SK-N-SH treated with all-trans-retinoic acid at 6 μM for 48 hours (cell line): ENCODE data around the gene MRPL12.

ENCODE experiments used
- ATAC-seq: fragments of 200-7000 bp; cut with Tn5 transposase; 3 replicates; pipeline ENCODE4 v1.9.1; 2020; ENCODE audit warnings: mild to moderate bottlenecking, moderate library complexity
- ARNTL ChIP-seq: fragments of 450-650 bp; formaldehyde crosslinking; IDR thresholded peaks from 2 replicates; pipeline ENCODE4 v1.5.0; 2020; ENCODE audit warnings: low read depth, mild to moderate bottlenecking, moderate library complexity, borderline replicate concordance
- BACH2 ChIP-seq: fragments of 250-450 bp; sonication (Bioruptor Pico); IDR thresholded peaks from 2 replicates; pipeline ENCODE4 v1.9.0; 2021; ENCODE audit warnings: mild to moderate bottlenecking, borderline replicate concordance
- CREB5 ChIP-seq: fragments of 250-450 bp; sonication (Bioruptor Pico); IDR thresholded peaks from 2 replicates; pipeline ENCODE4 v1.5.1; 2020; ENCODE audit warnings: low read depth, mild to moderate bottlenecking, moderate library complexity
- CSDC2 ChIP-seq: fragments of 250-450 bp; sonication (Bioruptor Pico); IDR thresholded peaks from 2 replicates; pipeline ENCODE4 v1.5.0; 2020; ENCODE audit warnings: mild to moderate bottlenecking, moderate library complexity
- ESRRG ChIP-seq: fragments of 250-450 bp; sonication (Bioruptor Pico); IDR thresholded peaks from 2 replicates; pipeline ENCODE4 v1.6.1; 2021; ENCODE audit warnings: mild to moderate bottlenecking
- GLIS3 ChIP-seq: fragments of 250-450 bp; sonication (Bioruptor Pico); IDR thresholded peaks from 2 replicates; pipeline ENCODE4 v1.5.0; 2020; ENCODE audit warnings: mild to moderate bottlenecking, moderate library complexity
- OSR1 ChIP-seq: fragments of 250-450 bp; sonication (Bioruptor Pico); IDR thresholded peaks from 2 replicates; pipeline ENCODE4 v1.8.0; 2022; ENCODE audit warnings: moderate library complexity, mild to moderate bottlenecking, inconsistent platforms
- POU6F1 ChIP-seq: fragments of 250-450 bp; sonication (Bioruptor Pico); IDR thresholded peaks from 2 replicates; pipeline ENCODE4 v1.8.0; 2021; ENCODE audit warnings: low read depth, mild to moderate bottlenecking, moderate library complexity, borderline replicate concordance
- PPARA ChIP-seq: fragments of 250-450 bp; sonication (Bioruptor Pico); IDR thresholded peaks from 2 replicates; pipeline ENCODE4 v1.5.0; 2020; ENCODE audit warnings: mild to moderate bottlenecking, borderline replicate concordance
- RARB ChIP-seq: fragments of 250-450 bp; sonication (Bioruptor Pico); IDR thresholded peaks from 2 replicates; pipeline ENCODE4 v1.8.0; 2021; ENCODE audit warnings: mild to moderate bottlenecking, moderate library complexity
- SNAI2 ChIP-seq: fragments of 250-450 bp; sonication (Bioruptor Pico); IDR thresholded peaks from 2 replicates; pipeline ENCODE4 v1.5.0; 2020; ENCODE audit warnings: mild to moderate bottlenecking, moderate library complexity
- TCF4 ChIP-seq: fragments of 250-450 bp; sonication (Bioruptor Pico); IDR thresholded peaks from 2 replicates; pipeline ENCODE4 v1.8.0; 2021; ENCODE audit warnings: mild to moderate bottlenecking, moderate library complexity, borderline replicate concordance
- TOX ChIP-seq: fragments of 250-450 bp; sonication (Bioruptor Pico); IDR thresholded peaks from 2 replicates; pipeline ENCODE4 v1.8.0; 2021; ENCODE audit warnings: mild to moderate bottlenecking, moderate library complexity, borderline replicate concordance
- ZC3H10 ChIP-seq: fragments of 250-450 bp; sonication (Bioruptor Pico); IDR thresholded peaks from 2 replicates; pipeline ENCODE4 v1.5.1; 2021; ENCODE audit warnings: mild to moderate bottlenecking, moderate library complexity
- ZNF70 ChIP-seq: fragments of 450-650 bp; formaldehyde crosslinking; IDR thresholded peaks from 2 replicates; pipeline ENCODE4 v1.5.0; 2020; ENCODE audit warnings: mild to moderate bottlenecking, moderate library complexity
- TF ChIP-seq, protein P1 (sequence below): fragments of 250-450 bp; sonication (Bioruptor Pico); IDR thresholded peaks from 2 replicates; pipeline ENCODE4 v1.5.0; 2020; ENCODE audit warnings: mild to moderate bottlenecking, moderate library complexity
- TF ChIP-seq, protein P2 (sequence below): fragments of 250-450 bp; sonication (Bioruptor Pico); IDR thresholded peaks from 2 replicates; pipeline ENCODE4 v1.5.1; 2021; ENCODE audit warnings: mild to moderate bottlenecking, moderate library complexity

Gene MRPL12

DNA sequence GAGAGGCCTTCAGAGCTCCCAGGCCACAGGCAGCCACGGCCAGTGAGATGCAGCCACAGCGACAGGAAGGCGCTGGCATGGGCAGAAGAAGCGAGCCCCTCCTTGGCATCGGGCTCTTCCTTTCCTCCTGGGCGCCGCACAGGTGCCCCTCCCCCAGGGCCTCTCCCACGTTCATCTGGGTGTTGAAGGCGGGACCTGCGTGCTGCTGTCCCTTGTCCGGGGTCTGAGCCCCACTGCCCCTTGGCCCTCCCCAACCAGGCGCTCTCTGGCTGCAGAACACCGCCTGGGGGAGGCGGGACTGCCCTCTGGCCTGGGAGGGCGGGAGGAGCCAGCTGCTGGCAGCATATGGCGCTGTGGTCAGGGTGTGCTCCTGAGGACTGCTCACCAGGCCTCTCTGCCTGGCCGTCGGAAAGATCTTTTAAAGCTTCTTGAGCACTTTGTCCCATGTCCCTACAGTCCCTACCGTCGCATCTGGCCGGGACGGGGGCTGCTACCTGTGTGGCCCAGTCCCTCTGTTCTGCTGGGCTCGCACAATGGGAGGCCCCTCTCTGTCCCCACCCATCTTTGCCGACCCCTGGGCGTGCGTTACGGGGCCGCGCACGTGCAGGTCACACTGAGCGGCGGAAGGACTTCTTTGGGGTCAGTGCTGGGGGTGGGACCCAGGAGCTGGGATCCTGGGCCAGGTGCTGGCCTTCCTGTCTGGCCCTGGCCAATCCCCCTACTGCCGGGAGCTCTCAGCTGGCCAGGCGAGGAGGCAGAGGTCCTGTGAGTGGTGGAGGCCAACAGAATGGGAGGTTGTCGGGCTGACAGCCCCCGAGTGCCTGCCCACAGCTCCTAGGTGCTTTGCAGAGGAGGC is 10.6 kb downstream of the MRPL12 start:
- ATAC-seq = peak; percentile 0; the same call in 1 of the 3 replicates
- TF ChIP-seq ARNTL (CRISPR knock-in tag) (no peak), PPARA (CRISPR knock-in tag) (no peak), TOX (no peak), POU6F1 (CRISPR knock-in tag) (no peak), RARB (CRISPR knock-in tag) (no peak), OSR1 (no peak), SNAI2 (no peak), GLIS3 (CRISPR knock-in tag) (no peak), CREB5 (no peak), ZC3H10 (CRISPR knock-in tag) (no peak), TCF4 (no peak), BACH2 (no peak), ESRRG (CRISPR knock-in tag) (no peak), CSDC2 (CRISPR knock-in tag) (no peak)
- TF ChIP-seq, protein P1, sequence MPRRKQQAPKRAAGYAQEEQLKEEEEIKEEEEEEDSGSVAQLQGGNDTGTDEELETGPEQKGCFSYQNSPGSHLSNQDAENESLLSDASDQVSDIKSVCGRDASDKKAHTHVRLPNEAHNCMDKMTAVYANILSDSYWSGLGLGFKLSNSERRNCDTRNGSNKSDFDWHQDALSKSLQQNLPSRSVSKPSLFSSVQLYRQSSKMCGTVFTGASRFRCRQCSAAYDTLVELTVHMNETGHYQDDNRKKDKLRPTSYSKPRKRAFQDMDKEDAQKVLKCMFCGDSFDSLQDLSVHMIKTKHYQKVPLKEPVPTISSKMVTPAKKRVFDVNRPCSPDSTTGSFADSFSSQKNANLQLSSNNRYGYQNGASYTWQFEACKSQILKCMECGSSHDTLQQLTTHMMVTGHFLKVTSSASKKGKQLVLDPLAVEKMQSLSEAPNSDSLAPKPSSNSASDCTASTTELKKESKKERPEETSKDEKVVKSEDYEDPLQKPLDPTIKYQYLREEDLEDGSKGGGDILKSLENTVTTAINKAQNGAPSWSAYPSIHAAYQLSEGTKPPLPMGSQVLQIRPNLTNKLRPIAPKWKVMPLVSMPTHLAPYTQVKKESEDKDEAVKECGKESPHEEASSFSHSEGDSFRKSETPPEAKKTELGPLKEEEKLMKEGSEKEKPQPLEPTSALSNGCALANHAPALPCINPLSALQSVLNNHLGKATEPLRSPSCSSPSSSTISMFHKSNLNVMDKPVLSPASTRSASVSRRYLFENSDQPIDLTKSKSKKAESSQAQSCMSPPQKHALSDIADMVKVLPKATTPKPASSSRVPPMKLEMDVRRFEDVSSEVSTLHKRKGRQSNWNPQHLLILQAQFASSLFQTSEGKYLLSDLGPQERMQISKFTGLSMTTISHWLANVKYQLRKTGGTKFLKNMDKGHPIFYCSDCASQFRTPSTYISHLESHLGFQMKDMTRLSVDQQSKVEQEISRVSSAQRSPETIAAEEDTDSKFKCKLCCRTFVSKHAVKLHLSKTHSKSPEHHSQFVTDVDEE = no peak
- TF ChIP-seq, protein P2, sequence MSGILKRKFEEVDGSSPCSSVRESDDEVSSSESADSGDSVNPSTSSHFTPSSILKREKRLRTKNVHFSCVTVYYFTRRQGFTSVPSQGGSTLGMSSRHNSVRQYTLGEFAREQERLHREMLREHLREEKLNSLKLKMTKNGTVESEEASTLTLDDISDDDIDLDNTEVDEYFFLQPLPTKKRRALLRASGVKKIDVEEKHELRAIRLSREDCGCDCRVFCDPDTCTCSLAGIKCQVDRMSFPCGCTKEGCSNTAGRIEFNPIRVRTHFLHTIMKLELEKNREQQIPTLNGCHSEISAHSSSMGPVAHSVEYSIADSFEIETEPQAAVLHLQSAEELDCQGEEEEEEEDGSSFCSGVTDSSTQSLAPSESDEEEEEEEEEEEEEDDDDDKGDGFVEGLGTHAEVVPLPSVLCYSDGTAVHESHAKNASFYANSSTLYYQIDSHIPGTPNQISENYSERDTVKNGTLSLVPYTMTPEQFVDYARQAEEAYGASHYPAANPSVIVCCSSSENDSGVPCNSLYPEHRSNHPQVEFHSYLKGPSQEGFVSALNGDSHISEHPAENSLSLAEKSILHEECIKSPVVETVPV = no peak

- no peak for ATAC-seq
- TF ChIP-seq ARNTL (CRISPR knock-in tag) = no peak
- no peak for TF ChIP-seq ZNF70 (CRISPR knock-in tag)
- no peak for TF ChIP-seq GLIS3 (CRISPR knock-in tag)
- no peak for TF ChIP-seq PPARA (CRISPR knock-in tag)
- no peak for TF ChIP-seq CREB5
- TF ChIP-seq, protein P1 = no peak
- TF ChIP-seq OSR1 = no peak
Measured at GRCh38 chr17:81714412-81715106, 11.4 kb downstream of the MRPL12 start.
